GM18520 (cell line): Measurements from ENCODE around the gene ZFHX2.
A peak's percentile ranks its signal among the peaks of the same experiment; 100 is the strongest.

ENCODE experiments used
- ATAC-seq: cut with Tn5 transposase; IDR thresholded peaks from one replicate; pipeline ENCODE4 v1.9.1; 2021; ENCODE audit not compliant: unreplicated experiment

The ZFHX2 gene

GRCh38 chr14:23573384-23574015 is 21.9 kb upstream of the ZFHX2 start:
- no peak for ATAC-seq

- no peak for ATAC-seq
These were observed 21.3 kb upstream of the ZFHX2 start for GRCh38 chr14:23572836-23573235.

GRCh38 chr14:23572524-23572828 is 20.9 kb upstream of the ZFHX2 start:
- ATAC-seq, result no peak

- no peak for ATAC-seq
These were observed 20.3 kb upstream of the ZFHX2 start for GRCh38 chr14:23571701-23572523.

GRCh38 chr14:23570806-23571483 is 19.4 kb upstream of the ZFHX2 start:
- ATAC-seq, result no peak

- ATAC-seq, result no peak
These were observed 18.0 kb upstream of the ZFHX2 start for GRCh38 chr14:23569443-23570151.

GRCh38 chr14:23568600-23569331 is 17.2 kb upstream of the ZFHX2 start:
- ATAC-seq, result no peak

GRCh38 chr14:23568021-23568599 is 16.5 kb upstream of the ZFHX2 start:
- ATAC-seq, result no peak

GRCh38 chr14:23567186-23568020 is 15.8 kb upstream of the ZFHX2 start, which contains the start of gene AP1G2:
TSS of gene AP1G2 (minus strand) at chr14:23567791. CDS start at chr14:23567314, 477 bp downstream.
- ATAC-seq, result peak; percentile 72

GRCh38 chr14:23566778-23567185 is 15.2 kb upstream of the ZFHX2 start:
- ATAC-seq, result no peak

- ATAC-seq, result no peak
These were observed 14.7 kb upstream of the ZFHX2 start for GRCh38 chr14:23566112-23566777.

- no peak for ATAC-seq
These were observed 14.1 kb upstream of the ZFHX2 start for GRCh38 chr14:23565626-23566025.

- ATAC-seq, result no peak
These were observed 13.3 kb upstream of the ZFHX2 start for GRCh38 chr14:23564876-23565275.

- no peak for ATAC-seq
These were observed 12.7 kb upstream of the ZFHX2 start for GRCh38 chr14:23564181-23564812.

- ATAC-seq, result no peak
These were observed 12.1 kb upstream of the ZFHX2 start for GRCh38 chr14:23563473-23564180.

- no peak for ATAC-seq
These were observed 11.4 kb upstream of the ZFHX2 start for GRCh38 chr14:23562822-23563472.
